Medulla oblongata (tissue), 1 donor: ENCODE measurements around the gene GORASP1.

Experiments
- DNase-seq: peaks from one replicate; pipeline ENCODE4 v3.0.0-alpha.2; 2015; ENCODE audit errors: extremely low spot score

Gene GORASP1

GRCh38 chr3:39107388-39108199 is at the start of gene GORASP1, which contains the start of gene TTC21A:
Gene GORASP1 (minus strand): TSS chr3:39107627. CDS start chr3:39107541, 86 bp downstream.
Gene TTC21A (plus strand): TSS chr3:39107680. CDS start chr3:39107838, 158 bp downstream.
- DNase-seq: peak; percentile 95

DNA sequence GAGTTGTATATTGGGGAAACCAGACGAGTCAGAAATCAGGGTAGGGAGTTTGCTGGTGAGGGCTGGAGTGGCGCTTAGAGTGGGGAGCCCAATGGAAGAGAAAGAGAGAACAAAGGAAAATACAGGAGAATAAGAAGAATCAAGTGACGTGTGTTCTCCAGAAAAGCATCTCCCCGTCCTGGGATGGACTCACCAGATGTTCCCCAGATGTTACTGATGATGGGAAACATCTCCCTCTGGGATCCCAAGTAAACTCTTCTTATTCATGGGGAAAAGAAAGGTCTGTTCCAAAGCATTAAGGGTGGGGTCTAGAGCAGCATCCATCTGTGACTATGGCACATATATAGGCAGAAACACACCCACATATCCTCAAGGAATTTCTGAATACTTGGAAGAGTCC is 49.0 kb upstream of the GORASP1 start:
- no peak for DNase-seq

DNA sequence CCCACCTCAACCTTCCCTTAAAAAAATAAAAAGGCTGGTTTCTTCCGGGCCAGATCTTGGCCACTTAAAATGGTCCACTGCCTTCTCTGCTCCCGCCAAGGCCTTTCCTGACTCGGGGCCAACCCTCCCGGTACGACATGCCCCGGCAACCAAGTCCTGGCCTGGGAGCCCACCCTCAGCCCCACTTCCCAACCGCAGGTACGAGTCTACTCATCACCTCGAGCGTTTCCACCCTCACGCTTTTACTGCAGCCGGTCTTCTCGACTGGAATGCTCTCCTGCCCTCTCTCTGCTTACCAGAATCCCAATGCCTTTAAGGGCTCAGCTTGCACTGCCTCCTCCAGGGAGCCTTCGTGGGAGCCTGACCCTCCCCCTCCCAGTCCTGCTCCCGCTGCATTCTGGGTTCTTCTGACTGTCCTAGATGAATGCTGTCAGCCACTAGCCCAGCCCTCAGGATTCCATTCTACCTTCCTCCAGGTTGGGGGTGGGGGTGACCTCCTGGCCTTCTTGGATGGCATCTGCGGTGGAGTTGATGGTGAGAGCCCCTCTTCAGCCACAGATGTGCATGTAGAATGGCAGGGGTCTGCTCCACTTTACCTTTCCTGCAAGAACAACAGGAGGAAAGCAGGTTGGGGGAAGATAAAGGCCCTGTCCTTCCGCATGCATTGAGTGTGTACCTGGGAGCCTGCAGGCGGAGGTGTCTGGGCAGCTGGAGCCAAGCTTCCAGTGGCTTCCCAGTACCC is 47.0 kb upstream of the GORASP1 start:
- peak; percentile 32 for DNase-seq

- no peak for DNase-seq
Measured at GRCh38 chr3:39153977-39154279, 46.5 kb upstream of the GORASP1 start.

DNA sequence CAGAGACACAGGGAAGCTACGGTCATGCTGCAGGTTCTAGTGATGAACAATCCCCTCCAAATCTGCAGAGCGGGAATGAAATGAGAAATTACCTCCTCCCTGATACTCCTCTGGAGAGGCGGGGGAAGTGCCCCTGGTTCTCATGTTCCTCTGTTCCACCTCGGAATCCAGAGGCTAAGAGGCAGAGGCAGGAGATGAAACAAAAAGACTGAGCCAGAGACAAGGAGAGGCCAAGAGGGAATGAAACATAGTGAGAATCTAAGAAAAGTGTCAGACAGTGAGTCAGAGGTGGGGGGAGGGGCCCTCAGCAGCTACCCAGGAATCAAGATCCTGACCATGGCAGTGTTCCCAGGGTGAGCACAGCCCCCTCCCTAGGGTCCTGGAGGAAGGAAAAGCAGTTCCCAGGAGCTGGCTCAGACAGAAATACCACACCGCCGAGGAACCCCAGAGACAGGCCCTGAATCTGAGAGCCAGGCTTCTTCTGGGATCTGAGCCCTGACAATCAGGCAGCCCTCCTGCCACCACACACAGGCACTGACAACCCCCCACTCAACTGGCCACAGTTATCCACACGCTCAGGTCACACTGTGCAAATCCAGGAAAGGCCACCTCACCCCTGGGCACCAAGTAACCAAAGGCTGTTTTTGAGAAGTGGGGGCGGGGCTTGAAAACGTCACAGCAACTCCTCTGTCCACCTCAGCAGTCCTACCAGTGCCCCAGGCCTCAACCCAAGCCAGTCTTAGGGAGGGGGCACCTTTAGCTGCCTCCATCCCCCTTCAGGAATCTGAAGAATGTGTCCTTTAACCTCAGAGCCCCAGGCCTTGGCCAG is 43.6 kb upstream of the GORASP1 start:
- DNase-seq: peak; percentile 82

DNA sequence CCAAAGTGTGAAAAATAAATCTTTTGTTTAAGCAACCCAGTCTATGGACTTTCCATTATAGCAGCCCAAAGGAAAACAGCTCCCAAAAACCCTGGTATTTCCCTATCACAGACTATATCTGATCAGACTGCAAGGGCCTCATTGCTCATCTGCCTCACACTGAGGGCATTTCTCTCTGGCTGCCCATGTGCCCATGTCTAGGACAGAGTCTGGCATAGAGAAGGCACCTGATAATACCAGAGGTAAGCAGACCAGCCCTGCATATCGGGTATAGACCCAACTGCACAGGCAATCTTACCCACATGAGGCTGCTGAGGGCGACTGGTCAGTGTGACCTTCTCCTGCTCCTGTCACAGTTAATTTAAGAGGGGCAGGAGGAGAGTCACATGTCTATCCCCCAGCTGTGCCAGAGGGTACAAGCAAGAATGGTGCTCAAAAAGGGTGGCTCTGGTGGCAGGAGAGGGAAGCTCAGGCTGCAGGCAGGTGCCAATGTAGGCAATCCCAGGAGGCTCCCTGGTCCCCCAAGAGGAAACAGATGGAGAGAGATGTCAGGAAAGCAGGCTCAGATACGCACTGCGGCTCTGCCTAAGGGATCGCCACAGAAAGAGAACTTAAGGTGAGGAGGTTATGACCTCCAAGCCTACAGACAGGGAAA is 42.8 kb upstream of the GORASP1 start:
- DNase-seq: no peak

DNA sequence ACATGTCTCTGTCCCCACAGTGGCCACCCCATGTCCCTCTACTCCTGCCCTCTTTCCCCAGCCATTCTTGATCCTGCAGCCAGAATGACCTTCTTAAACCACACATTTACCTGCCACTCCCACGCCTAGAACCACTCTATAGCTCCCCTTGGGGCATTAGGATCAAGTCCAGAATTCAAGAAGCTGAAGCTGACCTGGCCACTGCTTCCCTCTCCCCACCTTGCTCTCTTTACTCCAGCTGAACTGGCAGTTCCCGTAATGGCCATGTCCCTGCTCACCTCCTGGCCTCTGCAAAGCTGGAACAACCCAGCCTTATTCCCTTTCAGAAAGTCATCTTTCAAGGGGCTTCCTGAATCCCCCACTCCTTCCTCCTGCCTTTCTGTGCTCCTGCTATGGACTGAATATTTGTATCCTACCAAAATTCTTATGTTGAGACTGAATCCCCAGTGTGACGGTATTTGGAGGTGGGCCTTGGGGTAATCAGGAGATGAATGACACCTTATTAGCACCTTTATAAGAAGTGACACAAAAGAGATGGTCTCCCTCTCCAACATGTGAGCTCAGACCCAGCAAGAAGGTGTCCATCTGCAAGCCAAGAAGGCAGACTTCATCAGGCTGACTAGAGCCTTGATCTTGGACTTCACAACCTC is 42.2 kb upstream of the GORASP1 start:
- no peak for DNase-seq

GRCh38 chr3:39149059-39149455 is 41.6 kb upstream of the GORASP1 start:
- DNase-seq: no peak

- peak; percentile 50 for DNase-seq
Measured at GRCh38 chr3:39148435-39149058, 41.1 kb upstream of the GORASP1 start.

- peak; percentile 52 for DNase-seq
Measured at GRCh38 chr3:39147711-39148434, 40.4 kb upstream of the GORASP1 start.

DNA sequence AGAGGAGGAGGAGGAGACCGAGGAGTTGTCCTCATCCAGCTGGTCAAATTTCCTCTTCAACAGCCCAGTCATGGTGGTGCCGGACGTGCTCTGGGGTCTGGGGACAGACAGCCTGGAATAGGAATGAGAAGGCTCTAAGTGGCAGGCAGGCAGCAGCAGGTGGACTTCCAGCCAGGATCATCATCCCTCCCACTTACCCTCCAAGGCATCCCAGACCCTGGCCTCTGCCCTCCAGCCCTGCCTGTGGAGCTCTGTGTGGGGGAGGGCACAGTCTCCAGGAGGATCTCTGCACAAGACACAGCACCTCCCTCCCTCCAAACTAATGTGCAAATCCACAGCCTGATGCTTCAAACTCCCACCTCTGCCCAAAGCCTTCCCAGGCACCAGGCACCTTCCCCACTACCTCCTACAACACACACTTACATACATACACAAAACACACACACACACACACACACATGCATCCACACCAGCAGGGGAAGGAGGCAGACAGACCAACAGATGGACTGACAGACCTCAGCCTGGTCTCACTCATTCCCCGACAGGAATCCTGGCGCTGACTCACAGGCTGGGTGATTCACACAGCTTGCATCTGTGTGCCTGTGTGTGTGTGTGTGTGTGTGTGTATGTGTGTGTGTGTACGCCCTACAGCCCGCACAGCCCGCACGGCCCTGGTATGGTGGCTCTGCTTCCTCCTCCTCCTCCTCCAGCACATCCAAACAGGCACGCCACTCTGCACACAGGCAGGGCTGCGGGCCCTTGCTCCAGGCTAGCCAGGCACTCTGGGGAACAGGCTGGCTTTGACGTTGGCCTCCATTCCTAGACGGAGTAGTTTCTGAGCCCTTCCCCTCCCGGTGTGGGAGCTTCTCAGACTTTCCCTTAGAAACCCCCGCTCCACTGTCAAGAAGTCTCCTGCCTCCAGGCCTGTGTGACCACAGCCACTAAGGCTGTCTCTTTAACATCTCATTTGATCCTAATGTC is 39.5 kb upstream of the GORASP1 start:
- DNase-seq: no peak

- peak; percentile 56 for DNase-seq
Measured at GRCh38 chr3:39146083-39146501, 38.7 kb upstream of the GORASP1 start.

DNA sequence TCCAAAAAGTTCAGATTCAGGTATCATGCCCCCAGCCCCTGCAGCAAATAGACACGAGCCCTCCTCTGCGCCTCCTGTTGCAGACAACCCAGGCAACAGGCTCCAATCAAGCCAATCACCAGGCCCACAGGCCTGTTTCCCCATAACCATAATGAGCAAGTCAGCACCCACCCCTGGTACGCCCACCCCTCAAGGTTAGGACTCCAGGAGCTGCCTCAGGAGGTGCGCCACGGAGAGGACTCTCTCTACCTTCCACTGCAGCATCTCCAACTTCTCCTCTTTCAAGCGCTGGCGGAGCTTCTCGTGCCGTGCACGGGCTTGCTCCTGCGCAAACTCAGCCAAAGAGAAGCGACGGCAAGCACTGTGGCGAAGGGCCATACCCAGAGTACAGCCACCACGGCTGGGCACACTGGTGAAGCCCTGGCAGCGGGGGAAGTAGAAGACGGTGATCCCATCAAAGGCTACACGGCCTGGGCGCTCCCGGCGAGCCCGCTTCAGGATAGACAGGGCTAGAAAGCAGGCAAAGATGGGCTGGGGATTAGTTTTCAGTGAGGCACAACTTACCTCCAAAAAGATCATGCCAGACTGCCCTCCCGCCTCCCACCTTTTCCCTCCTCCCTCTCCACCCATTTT is 37.4 kb upstream of the GORASP1 start:
- no peak for DNase-seq

DNA sequence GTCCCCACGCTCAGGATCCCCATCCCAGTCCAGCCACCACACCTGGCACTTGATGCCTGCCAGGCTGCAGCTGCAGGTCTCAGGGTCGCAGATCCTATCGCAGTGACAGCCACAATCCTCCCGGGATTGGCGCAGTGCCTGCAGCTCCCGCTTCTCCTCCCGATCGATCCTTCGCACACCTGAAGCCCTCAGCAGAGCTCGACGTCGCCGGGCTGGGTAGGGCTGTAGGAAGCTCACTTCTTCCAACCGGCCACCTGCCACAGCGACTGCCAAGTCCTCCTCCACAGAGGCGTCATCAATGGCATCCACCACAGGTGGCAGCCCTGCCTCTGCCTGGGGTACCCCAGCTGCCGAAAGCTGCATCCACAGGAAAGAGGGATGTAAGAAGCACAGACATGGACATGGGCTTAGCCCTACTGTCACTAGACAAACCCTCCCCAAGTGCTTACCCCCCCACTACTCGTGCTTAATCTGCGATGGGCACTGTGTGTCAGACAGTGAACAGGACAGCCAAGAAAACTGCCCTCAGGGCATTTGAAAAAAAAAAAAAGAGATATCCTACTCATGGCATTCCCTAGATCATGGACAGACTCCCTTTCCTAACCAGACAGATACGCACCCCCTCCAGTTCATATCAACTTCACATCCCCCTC is 36.8 kb upstream of the GORASP1 start:
- no peak for DNase-seq

DNA sequence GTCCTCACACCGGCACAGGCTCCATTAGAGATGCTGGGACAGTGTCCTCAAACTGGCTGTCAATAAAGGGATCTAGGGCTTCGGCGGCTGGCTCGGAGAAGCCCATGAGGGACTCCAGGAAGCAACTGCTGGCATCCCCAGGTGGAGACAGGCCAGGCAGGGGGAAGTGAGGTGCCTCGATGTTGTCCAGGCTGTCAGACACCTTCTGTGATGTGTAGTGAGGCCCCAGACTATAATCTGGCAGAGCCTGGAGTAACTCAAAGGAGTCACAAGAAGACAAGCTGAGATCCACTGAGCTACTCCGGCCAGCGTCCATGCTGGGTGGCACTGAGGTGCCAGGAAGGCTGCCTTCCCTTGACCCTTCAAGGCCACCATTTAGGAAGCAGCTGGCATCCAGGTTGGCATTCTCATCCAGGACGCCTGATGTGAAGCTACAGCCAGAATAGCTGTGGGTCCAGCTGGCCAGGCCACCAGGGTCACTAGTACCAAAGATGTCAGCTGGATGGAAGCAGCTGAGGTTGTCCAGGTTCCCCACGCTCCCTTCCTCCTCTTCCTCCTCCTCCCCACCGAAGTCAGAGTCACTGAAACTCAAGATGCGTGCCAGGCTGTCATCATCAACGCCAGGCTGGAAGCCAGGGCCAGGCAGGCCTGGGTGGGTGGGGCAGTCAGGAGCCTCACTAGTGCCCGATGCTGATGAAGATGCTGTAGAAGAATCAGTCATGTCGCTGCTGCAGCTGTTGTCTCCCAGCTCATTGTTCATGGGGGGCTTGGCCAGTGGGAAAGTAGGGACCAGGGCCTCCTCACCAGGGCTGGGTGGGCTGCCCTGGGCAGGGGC is 35.8 kb upstream of the GORASP1 start:
- no peak for DNase-seq

DNA sequence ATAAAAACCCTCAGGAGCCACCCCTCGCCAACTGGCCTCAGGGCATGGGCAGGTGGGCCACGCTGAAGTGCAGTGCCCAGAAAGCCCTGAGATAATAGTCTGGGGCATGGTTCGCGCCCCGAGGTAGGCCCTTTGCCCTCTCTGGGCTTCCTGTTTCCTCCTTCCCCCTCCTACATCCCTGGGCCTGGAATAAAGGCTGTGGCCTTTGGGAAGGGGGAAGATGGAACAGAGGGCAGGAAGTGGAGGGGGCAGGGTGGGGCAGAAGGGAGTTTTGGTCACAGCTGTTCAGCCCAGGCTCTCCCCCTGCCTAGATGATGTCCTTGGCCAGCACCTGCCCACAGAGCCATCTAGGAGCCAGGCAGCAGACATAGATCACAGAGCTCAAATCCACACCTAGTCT is 34.6 kb upstream of the GORASP1 start:
- no peak for DNase-seq
